CD4-positive, alpha-beta memory T cell (primary cell): ENCODE results near the gene PPP2R3B. TPM values are rescaled to one million over a fixed set of nuclear protein-coding genes. Genes with fewer than 3 reads are reported as not detected.

ENCODE experiments used
- CTCF ChIA-PET: fragments of 350-600 bp; sonication (Branson Sonifier 250); formaldehyde crosslinking; loops from one replicate; lab custom pipeline; 2021; ENCODE audit warnings: inconsistent platforms; ENCODE audit not compliant: partially characterized antibody; lab: Charles Lee
- POLR2A ChIA-PET: fragments of 350-600 bp; sonication (Branson Sonifier 250); formaldehyde crosslinking; loops from one replicate; lab custom pipeline; 2021; ENCODE audit not compliant: partially characterized antibody; lab: Charles Lee
- DNase-seq, 5 donors: peaks; one replicate each; pipeline versions ENCODE4 v3.0.0 to v3.0.0-alpha.2; 2020 to 2022; ENCODE audit warnings: mixed read lengths in 1 of 5
- H3K27ac ChIP-seq: one replicate; pipeline ENCODE4 v1.7.0; 2013; ENCODE audit warnings: low read depth, low read length
- H3K27me3 ChIP-seq: 2 replicates; pipeline ENCODE4 v1.7.0; 2013; ENCODE audit warnings: mild to moderate bottlenecking, low read length, moderate library complexity; ENCODE audit not compliant: insufficient read depth
- H3K36me3 ChIP-seq: 2 replicates; pipeline ENCODE4 v1.7.0; 2013; ENCODE audit warnings: mild to moderate bottlenecking, low read length, moderate library complexity; ENCODE audit not compliant: insufficient read depth
- H3K4me1 ChIP-seq: 2 replicates; pipeline ENCODE4 v1.7.0; 2013; ENCODE audit warnings: mild to moderate bottlenecking, low read length, moderate library complexity; ENCODE audit not compliant: insufficient read depth
- H3K4me3 ChIP-seq, 2 donors: one replicate each; pipeline ENCODE4 v1.7.0; 2013; ENCODE audit warnings: low read length in 2 of 2, mild to moderate bottlenecking in 1 of 2
- H3K9me3 ChIP-seq, 2 donors: one replicate each; pipeline ENCODE4 v1.7.0; 2013; ENCODE audit warnings: low read length in 2 of 2, control low read depth in 1 of 2; ENCODE audit not compliant: control insufficient read depth in 1 of 2
- H3K27ac Mint-ChIP-seq, 7 donors: one replicate each; pipeline ENCODE4 v1.8.0; 2020 to 2021; ENCODE audit warnings: mixed read lengths in 7 of 7, mild to moderate bottlenecking in 6 of 7, inconsistent platforms in 3 of 7, moderate library complexity in 3 of 7
- H3K27me3 Mint-ChIP-seq, 2 donors: one replicate each; pipeline ENCODE4 v1.8.0; 2020 to 2021; ENCODE audit warnings: mixed read lengths in 2 of 2
- H3K36me3 Mint-ChIP-seq, 2 donors: one replicate each; pipeline ENCODE4 v1.8.0; 2020 to 2021; ENCODE audit warnings: mixed read lengths in 2 of 2, inconsistent platforms in 1 of 2, mild to moderate bottlenecking in 1 of 2
- H3K4me1 Mint-ChIP-seq, 4 donors: one replicate each; pipeline ENCODE4 v1.8.0; 2020 to 2021; ENCODE audit warnings: mixed read lengths in 4 of 4, mild to moderate bottlenecking in 1 of 4
- H3K4me3 Mint-ChIP-seq, 8 donors: one replicate each; pipeline ENCODE4 v1.8.0; 2020 to 2021; ENCODE audit warnings: mixed read lengths in 8 of 8, mild to moderate bottlenecking in 7 of 8, moderate library complexity in 6 of 8, inconsistent platforms in 3 of 8
- H3K9me3 Mint-ChIP-seq, 8 donors: one replicate each; pipeline ENCODE4 v1.8.0; 2020 to 2021; ENCODE audit warnings: mixed read lengths in 8 of 8, mild to moderate bottlenecking in 5 of 8, inconsistent platforms in 3 of 8, moderate library complexity in 1 of 8
- intact Hi-C: fragments of 100-400 bp; cut with micrococcal nuclease; formaldehyde crosslinking; loops from one replicate; pipeline ENCODE4 v1.15.1; 2023
- polyA plus RNA-seq, 2 donors: library from polyadenylated mRNA; unstranded; fragments of 300-500 nt; fragmentation: Illumina TruSeq; gene quantifications; one replicate each; pipeline ENCODE4 v1.2.3, GENCODE V29; 2021
- total RNA-seq, 2 experiments: library from RNA; stranded (reverse); gene quantifications; one replicate each; pipeline ENCODE4 v1.2.3, GENCODE V29; 2021

The PPP2R3B gene
- total and polyA plus RNA-seq, 4 experiments from 2014 or later: 8.0 to 45.2 (median 25.3) TPM

DNA sequence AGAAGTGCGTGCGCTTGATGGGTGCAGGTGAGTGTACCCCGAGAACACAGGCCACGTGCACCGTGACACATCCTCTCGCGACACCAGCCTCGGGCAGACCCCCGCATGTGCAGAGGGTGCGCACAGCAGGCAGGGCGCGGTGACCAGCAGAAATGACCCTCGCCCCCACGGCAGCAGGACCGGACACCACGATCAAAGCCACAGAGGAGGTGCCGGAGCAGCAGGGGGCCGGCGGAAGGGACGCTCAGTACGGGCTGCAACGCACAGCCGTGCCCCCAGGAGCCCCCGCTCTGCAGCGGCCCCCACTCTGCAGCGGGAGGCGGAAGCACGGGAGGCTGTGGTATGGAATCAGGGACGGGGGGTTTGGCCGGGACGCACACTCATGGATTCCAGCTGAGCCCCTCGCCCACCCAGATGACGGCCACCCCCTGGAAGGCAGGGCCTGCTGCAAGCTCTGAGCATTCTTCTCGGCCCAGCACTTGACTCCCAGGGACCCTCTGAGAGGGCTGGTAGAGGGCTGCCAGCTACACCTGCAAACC, 17.1 kb downstream of the PPP2R3B start:
- H3K9me3 ChIP-seq: no peaks in the 10 kb centered on the region
- H3K27me3 Mint-ChIP-seq: peaks cover 16 to 20% of the 10 kb centered on the region in 2 donors
- no peaks in the 10 kb centered on the region for H3K36me3 ChIP-seq
- peaks cover 9 to 30% (median 19%) of the 10 kb centered on the region in 4 donors for H3K4me1 Mint-ChIP-seq
- no peak overlapping the region for H3K27ac Mint-ChIP-seq
- no peak overlapping the region for H3K27ac ChIP-seq
- H3K9me3 Mint-ChIP-seq: peaks cover 0 to 2% (median 0%) of the 10 kb centered on the region in 8 donors
- peaks cover 5% of the 10 kb centered on the region for H3K4me1 ChIP-seq
- ChIA-PET POLR2A (no interaction called here), CTCF (no interaction called here)
- H3K4me3 Mint-ChIP-seq: no peak overlapping the region
- intact Hi-C loops: no loop called here
- H3K36me3 Mint-ChIP-seq: peaks cover 0 to 3% of the 10 kb centered on the region in 2 donors
- no peaks in the 10 kb centered on the region for H3K27me3 ChIP-seq
- no peak overlapping the region for H3K4me3 ChIP-seq
- DNase-seq: no peak

- Mint-ChIP-seq H3K9me3 (peaks cover 0 to 2% (median 0%) of the 10 kb centered on the region in 8 donors), H3K4me3 (no peak overlapping the region), H3K27me3 (peaks cover 12 to 14% of the 10 kb centered on the region in 2 donors), H3K4me1 (peaks cover 7 to 24% (median 13%) of the 10 kb centered on the region in 4 donors), H3K36me3 (peaks cover 0 to 3% of the 10 kb centered on the region in 2 donors), H3K27ac (no peak overlapping the region)
- ChIA-PET POLR2A (no interaction called here), CTCF (no interaction called here)
- no peaks in the 10 kb centered on the region for H3K27me3 ChIP-seq
- no peaks in the 10 kb centered on the region for H3K9me3 ChIP-seq
- no peaks in the 10 kb centered on the region for H3K4me1 ChIP-seq
- DNase-seq: no peak
- intact Hi-C loops: no loop called here
- H3K4me3 ChIP-seq: no peak overlapping the region
- no peaks in the 10 kb centered on the region for H3K36me3 ChIP-seq
- no peak overlapping the region for H3K27ac ChIP-seq
These were observed 17.7 kb downstream of the PPP2R3B start for GRCh38 chrX:368811-369562.

GRCh38 chrX:367866-368265, 18.8 kb downstream of the PPP2R3B start:
- Histone ChIP-seq H3K27me3 (no peaks in the 10 kb centered on the region), H3K4me3 (no peak overlapping the region), H3K36me3 (no peaks in the 10 kb centered on the region), H3K4me1 (no peaks in the 10 kb centered on the region), H3K27ac (no peak overlapping the region), H3K9me3 (no peaks in the 10 kb centered on the region)
- ChIA-PET CTCF (no interaction called here), POLR2A (no interaction called here)
- no peak overlapping the region for H3K4me3 Mint-ChIP-seq
- peaks cover 7 to 20% (median 13%) of the 10 kb centered on the region in 4 donors for H3K4me1 Mint-ChIP-seq
- peaks cover 0 to 3% of the 10 kb centered on the region in 2 donors for H3K36me3 Mint-ChIP-seq
- DNase-seq: no peak
- H3K27ac Mint-ChIP-seq: no peak overlapping the region
- peaks cover 11 to 12% of the 10 kb centered on the region in 2 donors for H3K27me3 Mint-ChIP-seq
- intact Hi-C loops: no loop called here
- H3K9me3 Mint-ChIP-seq: peaks cover 0 to 2% (median 0%) of the 10 kb centered on the region in 8 donors

GRCh38 chrX:367349-367748, 19.4 kb downstream of the PPP2R3B start:
- Histone ChIP-seq H3K4me1 (no peaks in the 10 kb centered on the region), H3K4me3 (no peak overlapping the region), H3K27me3 (no peaks in the 10 kb centered on the region), H3K27ac (no peak overlapping the region), H3K9me3 (no peaks in the 10 kb centered on the region), H3K36me3 (no peaks in the 10 kb centered on the region)
- H3K4me1 Mint-ChIP-seq: peaks cover 7 to 16% (median 11%) of the 10 kb centered on the region in 4 donors
- H3K36me3 Mint-ChIP-seq: peaks cover 2 to 4% of the 10 kb centered on the region in 2 donors
- ChIA-PET CTCF (no interaction called here), POLR2A (no interaction called here)
- H3K9me3 Mint-ChIP-seq: peaks cover 0 to 2% (median under 1%) of the 10 kb centered on the region in 8 donors
- H3K4me3 Mint-ChIP-seq: no peak overlapping the region
- peaks cover 8 to 10% of the 10 kb centered on the region in 2 donors for H3K27me3 Mint-ChIP-seq
- no peak overlapping the region for H3K27ac Mint-ChIP-seq
- intact Hi-C loops: no loop called here
- DNase-seq: no peak

GRCh38 chrX:363621-364375, 22.9 kb downstream of the PPP2R3B start:
- ChIA-PET POLR2A (no interaction called here), CTCF (no interaction called here)
- Histone ChIP-seq H3K4me3 (no peak overlapping the region), H3K27ac (no peak overlapping the region), H3K9me3 (no peaks in the 10 kb centered on the region), H3K36me3 (no peaks in the 10 kb centered on the region), H3K4me1 (no peaks in the 10 kb centered on the region), H3K27me3 (no peaks in the 10 kb centered on the region)
- peaks cover 3 to 7% (median 5%) of the 10 kb centered on the region in 4 donors for H3K4me1 Mint-ChIP-seq
- H3K36me3 Mint-ChIP-seq: peaks cover 15 to 29% of the 10 kb centered on the region in 2 donors
- no peak overlapping the region for H3K27ac Mint-ChIP-seq
- intact Hi-C loops: no loop called here
- no peaks in the 10 kb centered on the region for H3K27me3 Mint-ChIP-seq
- H3K9me3 Mint-ChIP-seq: peaks cover 0 to 16% (median 13%) of the 10 kb centered on the region in 8 donors
- H3K4me3 Mint-ChIP-seq: no peak overlapping the region
- DNase-seq: no peak

GRCh38 chrX:362937-363620, 23.6 kb downstream of the PPP2R3B start:
- no peaks in the 10 kb centered on the region for H3K27me3 Mint-ChIP-seq
- no peak overlapping the region for H3K4me3 Mint-ChIP-seq
- H3K36me3 Mint-ChIP-seq: peaks cover 15 to 29% of the 10 kb centered on the region in 2 donors
- no peaks in the 10 kb centered on the region for H3K36me3 ChIP-seq
- no peaks in the 10 kb centered on the region for H3K9me3 ChIP-seq
- ChIA-PET POLR2A (no interaction called here), CTCF (no interaction called here)
- no peak overlapping the region for H3K4me3 ChIP-seq
- H3K4me1 ChIP-seq: peaks cover under 1% of the 10 kb centered on the region
- peaks cover 0 to 18% (median 13%) of the 10 kb centered on the region in 8 donors for H3K9me3 Mint-ChIP-seq
- peaks cover 3 to 7% (median 5%) of the 10 kb centered on the region in 4 donors for H3K4me1 Mint-ChIP-seq
- no peaks in the 10 kb centered on the region for H3K27me3 ChIP-seq
- H3K27ac Mint-ChIP-seq: no peak overlapping the region
- H3K27ac ChIP-seq: no peak overlapping the region
- intact Hi-C loops: no loop called here
- no peak for DNase-seq

DNA sequence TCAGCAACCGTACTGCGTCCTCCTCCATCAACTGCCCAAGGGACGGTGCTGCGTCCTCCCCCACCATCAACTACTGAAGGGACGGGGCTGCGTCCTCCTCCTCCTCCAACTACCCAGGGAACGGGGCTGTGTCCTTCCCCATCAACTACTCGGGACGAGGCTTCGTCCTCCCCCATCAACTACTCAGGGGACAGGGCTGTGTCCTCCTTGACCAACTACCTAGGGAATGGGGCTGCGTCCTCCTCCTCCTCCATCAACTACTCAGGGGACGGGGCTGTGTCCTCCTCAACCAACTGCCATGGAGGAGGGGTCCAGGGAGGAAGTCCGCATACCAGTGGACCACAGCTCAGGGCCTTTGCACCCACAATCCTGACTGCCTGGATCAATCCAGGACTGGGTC, 24.4 kb downstream of the PPP2R3B start:
- peaks cover 22 to 34% of the 10 kb centered on the region in 2 donors for H3K36me3 Mint-ChIP-seq
- Histone ChIP-seq H3K9me3 (no peaks in the 10 kb centered on the region), H3K4me1 (peaks cover 6% of the 10 kb centered on the region), H3K36me3 (no peaks in the 10 kb centered on the region), H3K4me3 (no peak overlapping the region), H3K27me3 (no peaks in the 10 kb centered on the region), H3K27ac (no peak overlapping the region)
- H3K4me1 Mint-ChIP-seq: peaks cover 5 to 9% (median 6%) of the 10 kb centered on the region in 4 donors
- peaks cover 2 to 24% (median 16%) of the 10 kb centered on the region in 8 donors for H3K9me3 Mint-ChIP-seq
- no peak for DNase-seq
- no peak overlapping the region for H3K4me3 Mint-ChIP-seq
- ChIA-PET CTCF (no interaction called here), POLR2A (no interaction called here)
- H3K27ac Mint-ChIP-seq: no peak overlapping the region
- intact Hi-C loops: no loop called here
- no peaks in the 10 kb centered on the region for H3K27me3 Mint-ChIP-seq
